HT-29 (cell line): ENCODE measurements around the gene TTLL5. TPM values are rescaled to one million over a fixed set of nuclear protein-coding genes. Genes with fewer than 3 reads are reported as not detected.

Experiments
- DNase-seq: peaks from one replicate; pipeline ENCODE4 v3.0.0-alpha.2; 2015; ENCODE audit warnings: low spot score
- total RNA-seq: library from RNA; depleted of rRNA; stranded (reverse); fragments of >200 nt; shearing (Covaris generic); gene quantifications from 2 replicates; pipeline ENCODE4 v1.2.3, GENCODE V29; 2014; rRNA removed

The TTLL5 gene
- total RNA-seq, 1 experiment from 2014 or later: 20.5 TPM

DNA sequence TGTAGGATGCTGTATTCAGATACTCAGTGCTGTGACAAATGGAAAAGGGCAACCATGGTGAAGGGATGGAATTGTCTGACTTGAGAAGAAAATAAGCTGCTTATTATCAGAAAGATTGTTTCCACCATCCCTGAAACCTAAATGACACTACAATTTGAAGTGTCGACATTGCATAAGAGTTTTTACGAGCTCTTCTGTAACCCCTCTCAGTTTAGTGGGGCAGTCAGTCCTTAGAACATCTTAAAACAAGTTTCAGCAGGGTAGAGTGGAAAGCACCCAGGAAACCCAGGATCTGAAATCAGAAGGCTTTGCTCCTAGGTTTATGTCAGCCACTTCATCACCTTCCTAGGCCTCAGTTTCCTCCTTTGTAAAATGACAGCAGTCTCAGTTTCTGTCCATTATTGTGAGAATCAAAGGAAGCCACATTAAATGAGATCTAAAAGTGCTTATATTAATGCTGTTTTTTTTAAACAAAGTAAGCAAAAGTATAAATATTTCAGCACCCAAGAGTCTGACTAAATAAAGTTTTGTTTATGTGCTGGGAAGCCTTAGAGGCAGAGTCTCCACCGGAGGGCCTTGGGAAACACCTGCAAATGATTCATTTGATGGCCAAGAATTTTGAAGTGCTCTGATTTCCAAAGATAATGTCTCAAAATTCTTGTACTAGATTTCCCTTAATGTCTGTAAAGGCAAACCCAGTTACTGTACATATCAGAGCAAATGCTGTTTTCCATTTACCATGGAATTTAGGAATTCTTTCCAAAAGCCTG, 326.3 kb downstream of the TTLL5 start:
- no peak for DNase-seq

DNA sequence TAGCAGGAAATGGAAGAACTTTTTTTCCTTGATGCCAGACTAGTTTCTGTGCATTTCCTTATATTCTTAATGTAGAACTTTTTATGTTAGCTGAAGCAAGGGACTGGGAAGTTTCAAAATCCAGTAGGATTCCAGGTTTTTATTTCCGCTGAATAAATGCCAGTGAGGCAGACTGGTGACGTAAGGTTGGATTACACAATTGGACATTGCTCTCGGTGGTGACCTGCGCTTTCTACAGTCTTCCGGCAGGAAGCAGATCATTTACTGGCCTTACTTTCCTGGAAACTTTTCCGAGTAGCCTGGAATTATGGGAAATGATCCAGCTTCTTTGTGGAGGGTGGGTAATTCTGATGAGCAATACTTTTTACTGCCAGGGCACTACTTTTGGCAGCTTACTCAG, 328.1 kb downstream of the TTLL5 start:
- peak; percentile 60 for DNase-seq

DNA sequence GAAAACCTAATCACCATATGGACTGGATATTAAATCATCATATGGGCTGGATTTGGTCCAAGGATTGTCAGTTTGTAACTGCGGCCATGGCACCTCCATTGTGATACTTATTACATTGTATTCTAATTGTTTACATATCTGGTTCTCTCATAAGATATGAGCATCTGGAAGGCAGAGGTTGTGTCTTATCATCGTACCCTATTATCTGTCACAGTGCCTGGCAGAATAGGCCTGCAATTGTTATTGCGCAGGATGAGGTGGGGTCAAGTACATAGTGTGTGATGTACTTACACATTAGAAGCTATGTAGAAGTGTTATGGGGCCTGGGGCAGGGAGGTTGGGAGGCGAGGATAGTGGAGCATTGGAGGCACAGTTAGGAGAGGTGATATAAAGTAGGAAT, 329.3 kb downstream of the TTLL5 start:
- DNase-seq: no peak

DNA sequence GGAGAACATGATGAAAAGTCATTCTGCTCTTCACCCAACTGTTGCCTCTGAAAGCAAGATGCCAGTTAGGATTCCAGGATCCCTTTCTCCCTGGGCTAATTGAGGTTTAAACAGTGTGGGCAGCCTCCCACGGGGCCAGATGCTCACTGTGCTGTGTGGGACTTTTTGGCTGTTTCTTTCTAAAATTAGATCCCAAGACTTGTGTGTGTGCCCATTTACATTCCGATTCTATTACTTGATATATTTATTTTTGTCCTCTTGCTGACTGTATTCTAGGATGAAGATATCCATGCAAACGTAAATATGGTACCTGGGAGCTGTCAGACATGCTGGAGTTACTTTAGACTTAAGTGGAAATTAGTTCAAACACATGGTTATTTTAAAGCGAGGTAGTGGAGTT, 330.7 kb downstream of the TTLL5 start:
- no peak for DNase-seq

DNA sequence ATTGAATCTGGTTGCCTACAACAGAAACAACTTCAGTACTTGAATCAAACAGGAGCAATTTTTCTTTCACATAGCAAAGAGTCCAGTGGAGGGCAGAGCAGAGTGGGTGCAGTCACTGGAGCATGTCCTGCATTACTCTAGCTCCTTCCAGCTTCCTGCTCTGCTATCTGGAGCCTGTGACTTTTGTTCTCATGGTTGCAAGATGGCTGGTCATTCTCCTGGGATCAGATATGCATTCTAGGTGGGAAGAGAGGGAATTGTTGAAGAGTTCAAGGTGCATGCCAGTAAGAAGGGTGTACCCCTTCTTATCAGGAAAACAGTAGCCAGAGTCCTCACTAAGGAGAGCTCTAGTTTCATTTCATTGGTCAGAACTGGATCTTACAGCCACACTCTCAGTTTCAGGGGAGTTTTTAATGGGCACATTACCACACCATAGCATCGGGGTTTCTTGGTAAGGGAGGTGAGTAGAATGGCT, 332.6 kb downstream of the TTLL5 start:
- DNase-seq: no peak

DNA sequence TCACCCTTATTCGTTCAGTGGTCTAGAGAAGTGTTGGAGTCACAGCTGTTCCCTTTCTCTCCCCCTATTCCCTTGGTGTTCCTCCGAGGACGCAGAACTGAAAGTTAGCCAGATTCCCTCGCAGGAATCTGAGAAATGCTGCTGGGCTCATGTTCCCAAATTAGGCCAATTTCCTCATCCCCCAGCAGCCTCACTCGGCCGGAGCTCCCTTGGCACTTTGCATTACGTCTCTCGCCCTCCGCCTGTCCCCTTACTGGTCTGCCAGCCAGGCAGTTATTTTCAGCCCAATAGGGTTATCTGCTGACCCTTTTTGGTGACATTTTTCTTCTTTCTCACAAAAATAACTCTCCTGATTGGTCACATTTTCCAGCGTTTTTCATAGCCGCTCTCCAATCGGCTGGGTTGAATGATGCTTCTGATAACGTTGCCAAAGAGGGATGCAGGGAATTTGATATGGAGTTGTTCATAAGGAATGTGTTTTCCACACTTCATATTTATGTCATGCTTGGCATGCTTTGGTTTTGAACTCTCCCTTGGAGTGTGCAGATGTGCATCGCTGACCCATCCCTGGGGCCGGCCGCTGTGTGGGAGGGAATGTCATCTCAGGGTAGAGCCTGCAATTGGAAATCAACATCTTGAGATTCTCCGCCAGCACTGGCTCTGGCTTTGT, 334.5 kb downstream of the TTLL5 start:
- no peak for DNase-seq

DNA sequence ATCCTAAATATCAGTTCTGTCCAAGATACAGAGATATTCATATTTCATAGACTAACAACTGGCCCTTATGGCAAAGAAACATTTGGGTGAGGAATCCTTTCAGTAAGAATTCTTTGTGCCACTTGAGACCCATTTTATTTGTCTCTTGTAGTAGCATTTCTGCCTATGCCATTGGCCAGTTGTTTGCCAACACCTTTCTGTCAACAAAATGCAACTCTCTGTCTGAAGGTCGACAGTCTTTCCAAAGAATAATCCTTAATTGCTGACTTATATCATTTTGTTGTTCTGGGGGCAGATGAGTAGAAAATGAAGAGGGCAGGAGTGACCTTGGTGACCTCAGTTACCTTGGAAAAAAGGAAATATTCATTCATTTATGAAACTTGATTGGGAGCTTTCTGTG, 335.4 kb downstream of the TTLL5 start:
- no peak for DNase-seq

DNA sequence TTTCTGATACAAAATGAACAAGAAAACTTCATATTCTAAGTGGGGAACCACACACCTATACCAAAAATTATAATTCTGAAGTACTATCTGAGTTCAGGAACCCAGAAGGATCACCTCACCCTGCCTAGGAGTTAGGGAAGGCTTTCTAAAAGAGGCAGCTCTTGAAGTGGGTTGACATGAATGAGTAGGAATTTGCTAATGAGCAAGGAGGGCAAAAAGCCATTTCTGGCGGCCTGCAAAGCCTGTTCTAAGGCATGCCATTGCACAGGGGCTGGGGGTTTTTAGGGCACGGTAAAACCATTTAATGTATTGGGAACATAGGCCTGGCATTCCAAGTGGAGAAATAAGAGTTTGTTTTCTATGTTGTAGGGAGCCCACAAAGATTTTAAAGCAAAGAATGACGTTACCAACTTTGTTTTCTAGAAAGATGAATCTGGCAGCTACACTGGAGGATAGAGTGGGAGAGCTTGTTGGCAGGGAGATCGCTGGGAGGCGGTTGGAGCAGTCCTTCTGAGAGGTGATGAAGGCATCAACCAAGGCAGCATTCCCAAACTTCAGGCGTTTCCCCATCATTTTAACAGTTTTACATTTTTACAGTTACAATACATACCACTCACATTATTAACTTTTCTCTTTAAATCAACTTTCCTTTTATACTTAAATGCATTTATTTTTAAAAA, 338.6 kb downstream of the TTLL5 start:
- DNase-seq: no peak

DNA sequence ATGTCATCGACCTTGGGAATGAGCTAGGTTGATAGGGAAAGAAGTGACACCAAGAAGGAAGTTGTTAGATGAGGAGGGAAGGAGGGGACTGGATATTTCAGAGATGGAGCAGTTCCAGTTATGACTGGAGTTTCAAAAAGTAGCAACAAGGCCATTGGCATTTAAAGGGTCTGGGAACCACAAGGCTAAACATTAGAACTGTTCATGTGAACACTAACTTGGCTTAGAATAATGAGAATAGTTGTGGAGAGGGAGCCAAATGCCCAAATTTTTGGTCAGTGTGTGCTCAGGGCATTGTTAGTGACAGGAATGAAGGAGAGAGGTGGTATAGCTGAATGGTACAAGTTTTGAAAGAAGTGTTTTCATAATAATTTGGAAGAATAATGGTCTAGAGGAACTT, 341.3 kb downstream of the TTLL5 start:
- no peak for DNase-seq

Other genes with a start within 250 kb of the TTLL5 start
- 15.5 and 16.0 TPM in 2 replicates for gene JDP2, start 233.2 kb upstream of the TTLL5 start, total RNA-seq
- 1.0 and 1.3 TPM in 2 replicates for gene BATF, start 138.8 kb upstream of the TTLL5 start, total RNA-seq
- 2.7 and 3.5 TPM in 2 replicates for gene FLVCR2, start 82.6 kb upstream of the TTLL5 start, total RNA-seq
- 9.5 and 10.4 TPM in 2 replicates for gene ERG28, start 370 bp upstream of the TTLL5 start, total RNA-seq